GM12878 (cell line): ENCODE data around the gene PSMD14. TPM values are rescaled to one million over a fixed set of nuclear protein-coding genes. Genes with fewer than 3 reads are reported as not detected.

Experiments used
- ATAC-seq: fragments of 200-7000 bp; cut with Tn5 transposase; 3 replicates; pipeline ENCODE4 v1.9.1; 2020; ENCODE audit warnings: mild to moderate bottlenecking, moderate library complexity
- BruUV-seq: library from RNA; stranded (reverse); fragments of 400-500 nt; replicated peaks from 2 replicates; lab custom pipeline; 2021; lab: Mats Ljungman, UMichigan
- CTCF ChIA-PET: fragments of 300-600 bp; sonication (Branson Sonifier 250); formaldehyde crosslinking; extraction: SDS; loops from one replicate; lab custom pipeline; 2021; ENCODE audit warnings: inconsistent platforms; lab: Yijun Ruan, JAX
- POLR2A ChIA-PET: fragments of 350-600 bp; formaldehyde crosslinking; extraction: SDS; loops from one replicate; lab custom pipeline; 2021; ENCODE audit warnings: inconsistent platforms; lab: Charles Lee
- RAD21 ChIA-PET: fragments of 300-600 bp; sonication (Branson Sonifier 250); formaldehyde crosslinking; loops from one replicate; lab custom pipeline; 2023; ENCODE audit warnings: antibody characterized with exemption; ENCODE audit not compliant: unreplicated experiment; lab: Charles Lee
- SMC1A ChIA-PET: fragments of 300-600 bp; sonication (Branson Sonifier 250); formaldehyde crosslinking; loops from one replicate; lab custom pipeline; 2023; ENCODE audit not compliant: unreplicated experiment, uncharacterized antibody; lab: Charles Lee
- DNase-seq: peaks from one replicate; pipeline ENCODE4 v3.0.0-alpha.2; 2011; ENCODE audit warnings: low read depth, low spot score
- FAIRE-seq: peaks from 3 replicates; lab custom pipeline; 2011; peaks lifted over from hg19 to GRCh38; lab: Jason Lieb, UNC
- H2AFZ ChIP-seq: 2 replicates; pipeline ENCODE4 v1.6.0; 2011; ENCODE audit warnings: low read depth, low read length, control low read depth; ENCODE audit not compliant: control insufficient read depth
- H3K27ac ChIP-seq: 2 replicates; pipeline ENCODE4 v1.5.1; 2011; ENCODE audit warnings: control low read depth; ENCODE audit not compliant: control insufficient read depth, insufficient read depth
- H3K27me3 ChIP-seq, 2 experiments: replicated peaks in 1 of 2; 2 replicates each; pipeline versions ENCODE4 v1.6.0 to v1.6.1; 2011; ENCODE audit warnings: low read length in 1 of 2; ENCODE audit not compliant: control insufficient read depth in 2 of 2, insufficient read depth in 2 of 2
- H3K36me3 ChIP-seq, 2 experiments: 2 replicates each; pipeline ENCODE4 v1.5.1; 2011; ENCODE audit warnings: low read length in 1 of 2; ENCODE audit not compliant: control insufficient read depth in 2 of 2, insufficient read depth in 2 of 2
- H3K4me1 ChIP-seq: 2 replicates; pipeline ENCODE4 v1.6.1; 2011; ENCODE audit warnings: mild to moderate bottlenecking, low read length, moderate library complexity, mixed read lengths; ENCODE audit not compliant: control insufficient read depth, insufficient read depth
- H3K4me2 ChIP-seq: 2 replicates; pipeline ENCODE4 v1.6.0; 2011; ENCODE audit warnings: control low read depth; ENCODE audit not compliant: control insufficient read depth, insufficient read depth
- H3K4me3 ChIP-seq: fragments of 200-600 bp; sonication (generic); 2 replicates; pipeline ENCODE4 v1.5.1; 2016
- H3K79me2 ChIP-seq: 2 replicates; pipeline ENCODE4 v1.6.0; 2011; ENCODE audit warnings: low read length; ENCODE audit not compliant: control insufficient read depth, insufficient read depth
- H3K9ac ChIP-seq: 2 replicates; pipeline ENCODE4 v1.8.0; 2011; ENCODE audit warnings: low read length, control low read depth, mixed read lengths; ENCODE audit not compliant: control insufficient read depth, insufficient read depth
- H3K9me3 ChIP-seq: replicated peaks from 3 replicates; pipeline ENCODE4 v1.5.1; 2011; ENCODE audit warnings: mild to moderate bottlenecking, low read length; ENCODE audit not compliant: control insufficient read depth, insufficient read depth
- H4K20me1 ChIP-seq: 2 replicates; pipeline ENCODE4 v1.6.0; 2011; ENCODE audit not compliant: control insufficient read depth, insufficient read depth
- CREM ChIP-seq: IDR thresholded peaks from 2 replicates; pipeline ENCODE4 v1.6.1; 2014; ENCODE audit warnings: antibody characterized with exemption, low read depth
- HDAC6 ChIP-seq: fragments of 200-600 bp; sonication (generic); IDR thresholded peaks from one replicate; pipeline ENCODE4 v1.8.0; 2017; ENCODE audit warnings: antibody characterized with exemption; ENCODE audit not compliant: unreplicated experiment
- HDGF ChIP-seq: fragments of 450-650 bp; IDR thresholded peaks from 2 replicates; pipeline ENCODE4 v1.6.1; 2016; ENCODE audit warnings: antibody characterized with exemption
- MYC ChIP-seq: IDR thresholded peaks from 2 replicates; pipeline ENCODE4 v1.6.1; 2011; ENCODE audit warnings: mild to moderate bottlenecking, low read length, moderate library complexity, inconsistent platforms; ENCODE audit not compliant: insufficient read depth, insufficient replicate concordance, insufficient read length, severe bottlenecking
- NFIC ChIP-seq: IDR thresholded peaks from 2 replicates; pipeline ENCODE4 v1.6.1; 2012; ENCODE audit warnings: low read depth, mild to moderate bottlenecking, inconsistent platforms, low read length, moderate library complexity
- POLR2AphosphoS2 ChIP-seq: IDR thresholded peaks from 2 replicates; pipeline ENCODE4 v1.6.1; 2011; ENCODE audit warnings: low read depth, mild to moderate bottlenecking, low read length, improper control_type of control experiment, moderate library complexity
- POU2F2 ChIP-seq: IDR thresholded peaks from 3 replicates; pipeline ENCODE4 v1.6.1; 2011; ENCODE audit warnings: low read depth, mild to moderate bottlenecking, low read length, borderline replicate concordance
- RB1 ChIP-seq: fragments of 450-650 bp; formaldehyde crosslinking; IDR thresholded peaks from 2 replicates; pipeline ENCODE4 v1.6.1; 2017; ENCODE audit warnings: mild to moderate bottlenecking, borderline replicate concordance
- RFX5 ChIP-seq: IDR thresholded peaks from 2 replicates; pipeline ENCODE4 v1.6.1; 2011; ENCODE audit warnings: low read depth, low read length, improper control_type of control experiment
- SP1 ChIP-seq: IDR thresholded peaks from one replicate; pipeline ENCODE4 v1.6.1; 2011; ENCODE audit warnings: low read depth, low read length
- SUZ12 ChIP-seq: fragments of 200-600 bp; sonication (generic); IDR thresholded peaks from one replicate; pipeline ENCODE4 v1.6.1; 2018; ENCODE audit warnings: antibody characterized with exemption, mild to moderate bottlenecking; ENCODE audit not compliant: unreplicated experiment
- ZNF207 ChIP-seq: fragments of 450-650 bp; IDR thresholded peaks from 2 replicates; pipeline ENCODE4 v1.6.1; 2014; ENCODE audit warnings: antibody characterized with exemption, mild to moderate bottlenecking, borderline replicate concordance
- ZZZ3 ChIP-seq: IDR thresholded peaks from 2 replicates; pipeline ENCODE4 v1.6.1; 2011; ENCODE audit warnings: low read depth; ENCODE audit not compliant: control insufficient read depth, insufficient read length
- WGBS: methylation state at CpG from one replicate; pipeline ENCODE4 v1.1.6; 2016; ENCODE audit warnings: low lambda C conversion rate; ENCODE audit not compliant: insufficient replicate concordance, insufficient coverage; ENCODE audit errors: missing lambda C conversion rate; 5-methylcytosine and 5-hydroxymethylcytosine counted together
- in situ Hi-C: fragments of 300-500 bp; cut with MboI; formaldehyde crosslinking; loops from 9 replicates; pipeline ENCODE4 v1.14.3; 2018; ENCODE audit warnings: mixed read lengths
- intact Hi-C: fragments of 100-400 bp; cut with micrococcal nuclease; formaldehyde crosslinking; loops from one replicate; pipeline ENCODE4 v1.14.2; 2022; ENCODE audit not compliant: unreplicated experiment
- polyA plus RNA-seq, 11 experiments: library from polyadenylated mRNA; depleted of rRNA in 4 of 11; unstranded in 6 of 11; stranded (reverse) in 5 of 11; fragments of >200 nt; fragmentation: Nextera tagmentation in 4 of 11; fragmentation: Illumina TruSeq in 1 of 11; extraction: Ambion mirVana in 4 of 11; extraction: Trizol in 1 of 11; gene quantifications; 1 replicate in 1 of 11; 2 replicates in 10 of 11; pipeline versions ENCODE4 v1.2.1 to v1.2.3, GENCODE V29; 2011 to 2016; ENCODE audit warnings: inconsistent platforms in 2 of 11, missing spikeins in 2 of 11, low read depth in 1 of 11
- total RNA-seq, 4 experiments: library from RNA; depleted of rRNA in 3 of 4; stranded (reverse); fragments of >200 nt in 3 of 4; fragmentation: Illumina TruSeq in 1 of 4; extraction: Trizol in 1 of 4; gene quantifications; 2 replicates each; pipeline versions ENCODE4 v1.2.1 to v1.2.3, GENCODE V29; 2013 to 2021
- TF ChIP-seq, protein P1 (sequence below): fragments of 450-650 bp; IDR thresholded peaks from 2 replicates; pipeline ENCODE4 v1.6.1; 2018; ENCODE audit warnings: mild to moderate bottlenecking, low read depth, moderate library complexity; ENCODE audit not compliant: partially characterized antibody

Gene PSMD14
- total and polyA plus RNA-seq, 10 of the 15 experiments (the other 5 are each of a cell fraction or from before 2014, with no cell fraction given), result 70.5 to 253 (median 127) TPM

DNA sequence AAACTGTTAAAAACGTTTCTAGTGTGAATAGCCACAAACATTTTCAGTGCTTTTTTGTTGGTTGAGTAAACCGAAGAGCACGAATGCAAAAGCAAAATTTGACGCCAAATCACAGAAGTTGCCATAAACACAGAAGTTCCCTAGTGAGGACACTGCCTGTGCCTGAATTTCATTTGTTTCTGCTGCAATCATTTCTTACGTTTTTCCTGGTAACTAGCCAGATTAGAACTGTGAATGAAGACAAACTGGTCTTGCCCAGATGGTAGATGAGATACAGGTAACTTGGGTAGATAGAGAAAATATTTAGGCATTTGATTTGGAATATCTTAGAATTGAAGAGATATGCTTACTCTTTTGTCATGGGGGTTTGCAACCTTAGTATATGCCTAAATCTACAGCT, 98.1 kb downstream of the PSMD14 start:
- no peak overlapping the region for H3K4me2 ChIP-seq
- no peaks in the 10 kb centered on the region for H4K20me1 ChIP-seq
- H3K27ac ChIP-seq, result no peak overlapping the region
- TF ChIP-seq HDAC6 (no peak), RFX5 (no peak), CREM (no peak), POLR2AphosphoS2 (no peak), SUZ12 (no peak), HDGF (no peak), ZZZ3 (no peak), POU2F2 (no peak), NFIC (no peak), SP1 (no peak), MYC (no peak), RB1 (no peak), ZNF207 (no peak)
- TF ChIP-seq, protein P1, sequence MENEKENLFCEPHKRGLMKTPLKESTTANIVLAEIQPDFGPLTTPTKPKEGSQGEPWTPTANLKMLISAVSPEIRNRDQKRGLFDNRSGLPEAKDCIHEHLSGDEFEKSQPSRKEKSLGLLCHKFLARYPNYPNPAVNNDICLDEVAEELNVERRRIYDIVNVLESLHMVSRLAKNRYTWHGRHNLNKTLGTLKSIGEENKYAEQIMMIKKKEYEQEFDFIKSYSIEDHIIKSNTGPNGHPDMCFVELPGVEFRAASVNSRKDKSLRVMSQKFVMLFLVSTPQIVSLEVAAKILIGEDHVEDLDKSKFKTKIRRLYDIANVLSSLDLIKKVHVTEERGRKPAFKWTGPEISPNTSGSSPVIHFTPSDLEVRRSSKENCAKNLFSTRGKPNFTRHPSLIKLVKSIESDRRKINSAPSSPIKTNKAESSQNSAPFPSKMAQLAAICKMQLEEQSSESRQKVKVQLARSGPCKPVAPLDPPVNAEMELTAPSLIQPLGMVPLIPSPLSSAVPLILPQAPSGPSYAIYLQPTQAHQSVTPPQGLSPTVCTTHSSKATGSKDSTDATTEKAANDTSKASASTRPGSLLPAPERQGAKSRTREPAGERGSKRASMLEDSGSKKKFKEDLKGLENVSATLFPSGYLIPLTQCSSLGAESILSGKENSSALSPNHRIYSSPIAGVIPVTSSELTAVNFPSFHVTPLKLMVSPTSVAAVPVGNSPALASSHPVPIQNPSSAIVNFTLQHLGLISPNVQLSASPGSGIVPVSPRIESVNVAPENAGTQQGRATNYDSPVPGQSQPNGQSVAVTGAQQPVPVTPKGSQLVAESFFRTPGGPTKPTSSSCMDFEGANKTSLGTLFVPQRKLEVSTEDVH, result no peak
- TF ChIP-seq, all 136 proteins: peak for 0
- Histone ChIP-seq H3K9ac (no peak overlapping the region), H3K79me2 (no peaks in the 10 kb centered on the region), H3K9me3 (no peaks in the 10 kb centered on the region), H2AFZ (no peak overlapping the region), H3K4me3 (no peak overlapping the region), H3K4me1 (no peaks in the 10 kb centered on the region), H3K27me3 (no peaks in the 10 kb centered on the region), H3K36me3 (peaks cover 0 to 1% of the 10 kb centered on the region in 2 experiments; a peak in 3 of 4 replicates)
- RAD21 ChIA-PET, result no interaction called here
- SMC1A ChIA-PET, result no interaction called here
- 82% methylated on average over 5 of the region's 5 CpGs for WGBS
- POLR2A ChIA-PET, result no interaction called here
- FAIRE-seq, result no peak
- intact Hi-C loops (no loop called here), in situ Hi-C loops (no loop called here)
- ATAC-seq, result no peak
- DNase-seq, result no peak
- CTCF ChIA-PET, result no interaction called here
- no TSS peak for BruUV-seq
